ENCODE data around the gene B3GNT5.

The B3GNT5 gene

GRCh38 chr3:183315739-183316138 lies 62.7 kb downstream of the B3GNT5 start:
- Histone ChIP-seq H2BK15ac (ENCODE audit: low read depth, poor library complexity, severe bottlenecking) (no peak overlapping the region), H3K27ac (ENCODE audit: low read length, poor library complexity, severe bottlenecking) (no peak overlapping the region), H3K18ac (ENCODE audit: low read depth in 1 of 2, low read length in 2 of 2) (no peak overlapping the region), H4K91ac (ENCODE audit: low read length) (no peak overlapping the region), H3K14ac (ENCODE audit: low read length in 2 of 2) (no peak overlapping the region), H2BK5ac (ENCODE audit: low read depth, low read length, poor library complexity, severe bottlenecking) (no peak overlapping the region), H3K4me2 (ENCODE audit: low read length, poor library complexity, severe bottlenecking) (no peak overlapping the region), H3K9ac (ENCODE audit: low read length) (no peak overlapping the region), H4K8ac (ENCODE audit: low read length) (no peak overlapping the region), H3K4me1 (ENCODE audit: control insufficient read depth, insufficient read depth, low read depth, low read length) (peaks cover 4% of the 10 kb centered on the region), H3K4me3 (ENCODE audit: insufficient read depth in 1 of 2, low read depth in 1 of 2, low read length in 2 of 2) (no peak overlapping the region), H3K27me3 (ENCODE audit: control insufficient read depth in 1 of 2, insufficient read depth in 1 of 2, low read length in 2 of 2) (no peaks in the 10 kb centered on the region), H3K79me1 (replicated peaks; ENCODE audit: low read length, poor library complexity, severe bottlenecking) (no peaks in the 10 kb centered on the region), H2AK5ac (ENCODE audit: low read length, severe bottlenecking) (no peak overlapping the region), H3K36me3 (ENCODE audit: control insufficient read depth in 1 of 2, insufficient read depth in 2 of 2, low read depth in 1 of 2, low read length in 2 of 2) (no peaks in the 10 kb centered on the region), H3K23ac (ENCODE audit: low read length in 2 of 2) (no peak overlapping the region), H2BK12ac (ENCODE audit: low read length in 2 of 2) (no peak overlapping the region), H2AFZ (ENCODE audit: low read depth, low read length) (no peak overlapping the region), H3K9me3 (ENCODE audit: control insufficient read depth, low read length) (no peaks in the 10 kb centered on the region), H2BK120ac (ENCODE audit: low read depth, low read length) (no peak overlapping the region), H3K4ac (ENCODE audit: low read depth in 1 of 2, low read length in 2 of 2) (no peak overlapping the region)
- DNase-seq: no peak
- WGBS: 89% methylated on average over 8 of the region's 8 CpGs

- no peak overlapping the region for H3K4me2 ChIP-seq (ENCODE audit: low read length, poor library complexity, severe bottlenecking)
- no peaks in the 10 kb centered on the region for H3K27me3 ChIP-seq (ENCODE audit: control insufficient read depth in 1 of 2, insufficient read depth in 1 of 2, low read length in 2 of 2)
- H2AK5ac ChIP-seq (ENCODE audit: low read length, severe bottlenecking): no peak overlapping the region
- no peaks in the 10 kb centered on the region for H3K79me1 ChIP-seq (replicated peaks; ENCODE audit: low read length, poor library complexity, severe bottlenecking)
- no peak overlapping the region for H3K9ac ChIP-seq (ENCODE audit: low read length)
- H3K36me3 ChIP-seq (ENCODE audit: control insufficient read depth in 1 of 2, insufficient read depth in 2 of 2, low read depth in 1 of 2, low read length in 2 of 2): no peaks in the 10 kb centered on the region
- H2AFZ ChIP-seq (ENCODE audit: low read depth, low read length): no peak overlapping the region
- H3K4me1 ChIP-seq (ENCODE audit: control insufficient read depth, insufficient read depth, low read depth, low read length): peaks cover 4% of the 10 kb centered on the region
- H3K23ac ChIP-seq (ENCODE audit: low read length in 2 of 2): no peak overlapping the region
- no peak overlapping the region for H3K4me3 ChIP-seq (ENCODE audit: insufficient read depth in 1 of 2, low read depth in 1 of 2, low read length in 2 of 2)
- no peak overlapping the region for H2BK12ac ChIP-seq (ENCODE audit: low read length in 2 of 2)
- WGBS: 98% methylated on average over 8 of the region's 8 CpGs
- H3K18ac ChIP-seq (ENCODE audit: low read depth in 1 of 2, low read length in 2 of 2): no peak overlapping the region
- no peak overlapping the region for H3K14ac ChIP-seq (ENCODE audit: low read length in 2 of 2)
- H4K8ac ChIP-seq (ENCODE audit: low read length): no peak overlapping the region
- H2BK15ac ChIP-seq (ENCODE audit: low read depth, poor library complexity, severe bottlenecking): no peak overlapping the region
- H2BK5ac ChIP-seq (ENCODE audit: low read depth, low read length, poor library complexity, severe bottlenecking): no peak overlapping the region
- no peak for DNase-seq
- H3K9me3 ChIP-seq (ENCODE audit: control insufficient read depth, low read length): no peaks in the 10 kb centered on the region
- H3K27ac ChIP-seq (ENCODE audit: low read length, poor library complexity, severe bottlenecking): no peak overlapping the region
- no peak overlapping the region for H4K91ac ChIP-seq (ENCODE audit: low read length)
- no peak overlapping the region for H3K4ac ChIP-seq (ENCODE audit: low read depth in 1 of 2, low read length in 2 of 2)
- H2BK120ac ChIP-seq (ENCODE audit: low read depth, low read length): no peak overlapping the region
Measured at GRCh38 chr3:183317271-183317670, 64.2 kb downstream of the B3GNT5 start.

- no peak overlapping the region for H2BK5ac ChIP-seq (ENCODE audit: low read depth, low read length, poor library complexity, severe bottlenecking)
- WGBS: 97% methylated on average over 5 of the region's 10 CpGs
- H3K4ac ChIP-seq (ENCODE audit: low read depth in 1 of 2, low read length in 2 of 2): no peak overlapping the region
- peak overlapping the region in 1 of 2 experiments; percentile 11 for H2BK12ac ChIP-seq (ENCODE audit: low read length in 2 of 2)
- H4K8ac ChIP-seq (ENCODE audit: low read length): peak overlapping the region; percentile 55
- no peaks in the 10 kb centered on the region for H3K36me3 ChIP-seq (ENCODE audit: control insufficient read depth in 1 of 2, insufficient read depth in 2 of 2, low read depth in 1 of 2, low read length in 2 of 2)
- H3K18ac ChIP-seq (ENCODE audit: low read depth in 1 of 2, low read length in 2 of 2): no peak overlapping the region
- no peak overlapping the region for H3K23ac ChIP-seq (ENCODE audit: low read length in 2 of 2)
- no peak overlapping the region for H3K4me2 ChIP-seq (ENCODE audit: low read length, poor library complexity, severe bottlenecking)
- H2AK5ac ChIP-seq (ENCODE audit: low read length, severe bottlenecking): no peak overlapping the region
- no peaks in the 10 kb centered on the region for H3K9me3 ChIP-seq (ENCODE audit: control insufficient read depth, low read length)
- H3K4me1 ChIP-seq (ENCODE audit: control insufficient read depth, insufficient read depth, low read depth, low read length): peaks cover 4% of the 10 kb centered on the region
- H3K9ac ChIP-seq (ENCODE audit: low read length): no peak overlapping the region
- peak overlapping the region in 1 of 2 experiments; percentile 93 for H3K14ac ChIP-seq (ENCODE audit: low read length in 2 of 2)
- DNase-seq: peak; percentile 15
- H3K79me1 ChIP-seq (replicated peaks; ENCODE audit: low read length, poor library complexity, severe bottlenecking): no peaks in the 10 kb centered on the region
- H4K91ac ChIP-seq (ENCODE audit: low read length): no peak overlapping the region
- H2BK15ac ChIP-seq (ENCODE audit: low read depth, poor library complexity, severe bottlenecking): no peak overlapping the region
- H3K27me3 ChIP-seq (ENCODE audit: control insufficient read depth in 1 of 2, insufficient read depth in 1 of 2, low read length in 2 of 2): no peaks in the 10 kb centered on the region
- no peak overlapping the region for H3K27ac ChIP-seq (ENCODE audit: low read length, poor library complexity, severe bottlenecking)
- H2AFZ ChIP-seq (ENCODE audit: low read depth, low read length): peak overlapping the region; percentile 6
- no peak overlapping the region for H3K4me3 ChIP-seq (ENCODE audit: insufficient read depth in 1 of 2, low read depth in 1 of 2, low read length in 2 of 2)
- peak overlapping the region; percentile 1 for H2BK120ac ChIP-seq (ENCODE audit: low read depth, low read length)
Measured at GRCh38 chr3:183317886-183318865, 65.1 kb downstream of the B3GNT5 start.

GRCh38 chr3:183318877-183319276 lies 65.8 kb downstream of the B3GNT5 start:
- no peak overlapping the region for H3K4ac ChIP-seq (ENCODE audit: low read depth in 1 of 2, low read length in 2 of 2)
- H2AK5ac ChIP-seq (ENCODE audit: low read length, severe bottlenecking): no peak overlapping the region
- no peak overlapping the region for H3K18ac ChIP-seq (ENCODE audit: low read depth in 1 of 2, low read length in 2 of 2)
- H3K79me1 ChIP-seq (replicated peaks; ENCODE audit: low read length, poor library complexity, severe bottlenecking): no peaks in the 10 kb centered on the region
- H3K23ac ChIP-seq (ENCODE audit: low read length in 2 of 2): no peak overlapping the region
- no peak overlapping the region for H3K27ac ChIP-seq (ENCODE audit: low read length, poor library complexity, severe bottlenecking)
- 89% methylated on average over 5 of the region's 5 CpGs for WGBS
- H3K27me3 ChIP-seq (ENCODE audit: control insufficient read depth in 1 of 2, insufficient read depth in 1 of 2, low read length in 2 of 2): no peaks in the 10 kb centered on the region
- no peak for DNase-seq
- no peak overlapping the region for H3K4me2 ChIP-seq (ENCODE audit: low read length, poor library complexity, severe bottlenecking)
- no peak overlapping the region for H3K4me3 ChIP-seq (ENCODE audit: insufficient read depth in 1 of 2, low read depth in 1 of 2, low read length in 2 of 2)
- no peak overlapping the region for H2BK5ac ChIP-seq (ENCODE audit: low read depth, low read length, poor library complexity, severe bottlenecking)
- H3K9me3 ChIP-seq (ENCODE audit: control insufficient read depth, low read length): no peaks in the 10 kb centered on the region
- H3K14ac ChIP-seq (ENCODE audit: low read length in 2 of 2): no peak overlapping the region
- no peak overlapping the region for H4K8ac ChIP-seq (ENCODE audit: low read length)
- no peak overlapping the region for H4K91ac ChIP-seq (ENCODE audit: low read length)
- peaks cover 2% of the 10 kb centered on the region for H3K4me1 ChIP-seq (ENCODE audit: control insufficient read depth, insufficient read depth, low read depth, low read length)
- H2BK12ac ChIP-seq (ENCODE audit: low read length in 2 of 2): no peak overlapping the region
- no peak overlapping the region for H2AFZ ChIP-seq (ENCODE audit: low read depth, low read length)
- no peak overlapping the region for H2BK15ac ChIP-seq (ENCODE audit: low read depth, poor library complexity, severe bottlenecking)
- H3K36me3 ChIP-seq (ENCODE audit: control insufficient read depth in 1 of 2, insufficient read depth in 2 of 2, low read depth in 1 of 2, low read length in 2 of 2): no peaks in the 10 kb centered on the region
- no peak overlapping the region for H2BK120ac ChIP-seq (ENCODE audit: low read depth, low read length)
- no peak overlapping the region for H3K9ac ChIP-seq (ENCODE audit: low read length)

All from mesenchymal stem cell (in vitro differentiated cells and primary cell).